ENCODE data around the gene RPAIN. TPM values are rescaled to one million over a fixed set of nuclear protein-coding genes. Genes with fewer than 3 reads are reported as not detected.

RPAIN gene, protein sequence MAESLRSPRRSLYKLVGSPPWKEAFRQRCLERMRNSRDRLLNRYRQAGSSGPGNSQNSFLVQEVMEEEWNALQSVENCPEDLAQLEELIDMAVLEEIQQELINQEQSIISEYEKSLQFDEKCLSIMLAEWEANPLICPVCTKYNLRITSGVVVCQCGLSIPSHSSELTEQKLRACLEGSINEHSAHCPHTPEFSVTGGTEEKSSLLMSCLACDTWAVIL
- total RNA-seq (10 to 100 TPM; 84.1 to 84.9 TPM), polyA plus RNA-seq (10 to 100 TPM; 32.2 to 37.4 TPM)

DNA sequence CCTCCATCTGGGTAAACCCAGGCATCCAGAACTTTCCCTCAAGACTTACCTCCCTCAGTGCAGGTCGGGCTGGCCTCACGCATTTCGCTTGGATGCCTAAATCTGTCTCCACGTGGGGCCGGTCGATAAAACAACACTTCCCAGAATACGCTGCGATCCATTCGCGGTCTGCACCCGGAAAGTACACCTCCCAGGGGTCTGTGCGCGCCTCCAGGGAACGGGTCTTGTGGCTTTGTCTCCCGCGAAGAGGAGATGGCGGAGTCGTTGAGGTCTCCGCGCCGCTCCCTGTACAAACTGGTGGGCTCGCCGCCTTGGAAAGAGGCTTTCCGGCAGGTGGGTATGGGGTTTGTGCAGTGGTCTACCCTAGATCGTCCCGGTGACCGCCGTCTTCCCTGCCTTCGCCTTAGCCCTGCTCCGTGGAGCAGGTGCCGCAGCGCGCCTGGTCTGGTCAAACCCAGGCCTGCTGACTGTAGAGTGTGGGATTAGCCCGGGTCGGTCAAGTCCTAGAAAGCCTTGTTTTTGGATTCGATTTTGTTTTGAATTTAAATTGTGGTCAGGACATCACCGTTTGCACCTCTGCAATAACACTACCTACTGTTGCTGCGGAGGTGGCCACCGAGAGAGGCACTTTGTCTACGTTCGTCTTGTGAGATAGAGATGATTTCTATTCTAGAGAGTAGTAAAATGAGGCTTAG is at the start of gene RPAIN:
RPAIN (plus strand) TSS at position 224 of the 695 bp plus-strand sequence; CDS start at position 253, 29 bp downstream.
- intact Hi-C loops (cut with micrococcal nuclease) = loop anchor here (1.0 kb wide), 4 partner anchors 19 to 229 kb away; partner anchors contain the start of genes C1QBP, DERL2, MIS12 and RABEP1
- Mint-ChIP-seq H3K36me3 (peaks cover 20 to 65% of the 10 kb centered on the region in 2 donors), H3K27me3 (peaks cover 0 to 1% of the 10 kb centered on the region in 2 donors), H3K27ac (peak within 1 kb of the TSS; percentile 97 to 100 (median 99)), H3K4me1 (peaks cover 22 to 64% (median 42%) of the 10 kb centered on the region in 4 donors), H3K4me3 (peak within 1 kb of the TSS; percentile 97 to 99 (median 99)), H3K9me3 (no peaks in the 10 kb centered on the region)
- Histone ChIP-seq H3K36me3 (ENCODE audit: insufficient read depth, low read length) (peaks cover 35% of the 10 kb centered on the region), H3K9me3 (ENCODE audit: control insufficient read depth in 1 of 2, low read length in 2 of 2) (no peaks in the 10 kb centered on the region), H3K27me3 (ENCODE audit: insufficient read depth, low read length) (no peaks in the 10 kb centered on the region), H3K4me1 (ENCODE audit: insufficient read depth, low read length) (peaks cover 48% of the 10 kb centered on the region), H3K4me3 (ENCODE audit: low read length in 2 of 2) (peak within 1 kb of the TSS; percentile 82 to 99), H3K27ac (ENCODE audit: low read depth, low read length) (peak within 1 kb of the TSS; percentile 96)
- ChIA-PET POLR2A (ENCODE audit: partially characterized antibody) (interaction anchor here (0.6 to 3.8 kb wide), 17 partner anchors 9 to 1277 kb away, joined by 3 to 56 read pairs (median 4); partner anchors contain the start of genes C1QBP, CYB5D2, DERL2 and DHX33), CTCF (ENCODE audit: partially characterized antibody) (interaction anchor here (0.5 to 2.4 kb wide), 4 partner anchors 19 to 122 kb away, joined by 3 to 21 read pairs (median 4); partner anchors contain the start of gene C1QBP)
- peak in 4 of 5 donors; percentile 87 to 91 (median 89) for DNase-seq

DNA sequence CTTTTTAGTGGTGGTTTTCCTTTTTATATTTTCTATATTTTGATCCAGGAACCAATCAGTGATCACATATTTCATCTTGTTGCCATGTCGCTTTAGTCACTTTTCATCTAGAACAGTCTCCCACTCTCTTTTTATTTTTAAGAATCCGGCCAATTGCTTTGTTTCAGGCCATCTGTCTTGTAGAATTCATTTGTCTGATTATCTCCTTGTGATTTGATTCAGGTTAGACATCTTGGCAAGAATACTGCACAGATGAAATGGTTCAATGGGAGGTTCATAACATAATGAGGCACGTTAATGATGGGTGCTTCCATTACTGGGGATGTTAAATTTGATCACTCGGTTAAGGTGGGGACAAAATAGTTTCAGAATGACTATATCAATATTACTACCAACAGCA is 49.6 kb upstream of the RPAIN start:
- no peak for DNase-seq
- Histone ChIP-seq H3K27ac (ENCODE audit: low read depth, low read length) (no peak overlapping the region), H3K36me3 (ENCODE audit: insufficient read depth, low read length) (peaks cover 52% of the 10 kb centered on the region), H3K4me3 (ENCODE audit: low read length in 2 of 2) (no peak overlapping the region), H3K27me3 (ENCODE audit: insufficient read depth, low read length) (no peaks in the 10 kb centered on the region), H3K4me1 (ENCODE audit: insufficient read depth, low read length) (no peaks in the 10 kb centered on the region), H3K9me3 (ENCODE audit: control insufficient read depth in 1 of 2, low read length in 2 of 2) (no peaks in the 10 kb centered on the region)
- intact Hi-C loops (cut with micrococcal nuclease) = no loop called here
- H3K4me1 Mint-ChIP-seq = no peaks in the 10 kb centered on the region
- H3K9me3 Mint-ChIP-seq = no peaks in the 10 kb centered on the region
- no peak overlapping the region for H3K4me3 Mint-ChIP-seq
- peak overlapping the region in 2 of 7 donors; percentile 33 to 81 for H3K27ac Mint-ChIP-seq
- peaks cover 39 to 68% of the 10 kb centered on the region in 2 donors for H3K36me3 Mint-ChIP-seq
- no peaks in the 10 kb centered on the region for H3K27me3 Mint-ChIP-seq
- CTCF ChIA-PET (ENCODE audit: partially characterized antibody) = interaction anchor here (2.0 kb wide), 1 partner anchor 69 kb away, joined by 6 read pairs; the partner anchor contains the start of gene C1QBP
- POLR2A ChIA-PET (ENCODE audit: partially characterized antibody) = no interaction called here

DNA sequence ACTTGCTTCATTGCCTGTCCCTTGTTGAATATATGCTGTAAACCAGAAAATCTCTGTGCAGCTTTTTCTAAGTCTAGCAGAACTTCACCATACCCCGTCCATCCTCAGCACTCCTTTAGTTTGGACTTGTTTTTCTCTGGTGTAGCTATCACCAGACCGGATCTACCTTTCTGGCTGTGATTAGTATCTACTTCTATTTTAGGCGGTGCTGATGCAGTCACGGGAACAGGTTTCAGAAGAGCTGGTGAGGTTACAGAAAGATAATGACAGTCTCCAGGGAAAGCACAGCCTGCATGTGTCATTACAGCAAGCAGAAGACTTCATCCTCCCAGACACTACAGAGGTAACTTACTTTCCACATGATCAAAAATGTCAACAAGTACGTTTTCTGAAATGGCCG is 46.9 kb upstream of the RPAIN start:
- H3K4me1 Mint-ChIP-seq = no peaks in the 10 kb centered on the region
- H3K9me3 ChIP-seq (ENCODE audit: control insufficient read depth in 1 of 2, low read length in 2 of 2) = no peaks in the 10 kb centered on the region
- H3K9me3 Mint-ChIP-seq = no peaks in the 10 kb centered on the region
- no peak overlapping the region for H3K4me3 ChIP-seq (ENCODE audit: low read length in 2 of 2)
- no peaks in the 10 kb centered on the region for H3K27me3 Mint-ChIP-seq
- no peak overlapping the region for H3K4me3 Mint-ChIP-seq
- H3K27ac Mint-ChIP-seq = peak overlapping the region in 4 of 7 donors; percentile 10 to 51 (median 20)
- no peaks in the 10 kb centered on the region for H3K4me1 ChIP-seq (ENCODE audit: insufficient read depth, low read length)
- H3K36me3 ChIP-seq (ENCODE audit: insufficient read depth, low read length) = peaks cover 60% of the 10 kb centered on the region
- intact Hi-C loops (cut with micrococcal nuclease) = no loop called here
- DNase-seq = no peak
- H3K27me3 ChIP-seq (ENCODE audit: insufficient read depth, low read length) = no peaks in the 10 kb centered on the region
- ChIA-PET POLR2A (ENCODE audit: partially characterized antibody) (no interaction called here), CTCF (ENCODE audit: partially characterized antibody) (no interaction called here)
- H3K36me3 Mint-ChIP-seq = peaks cover 35 to 73% of the 10 kb centered on the region in 2 donors
- no peak overlapping the region for H3K27ac ChIP-seq (ENCODE audit: low read depth, low read length)

DNA sequence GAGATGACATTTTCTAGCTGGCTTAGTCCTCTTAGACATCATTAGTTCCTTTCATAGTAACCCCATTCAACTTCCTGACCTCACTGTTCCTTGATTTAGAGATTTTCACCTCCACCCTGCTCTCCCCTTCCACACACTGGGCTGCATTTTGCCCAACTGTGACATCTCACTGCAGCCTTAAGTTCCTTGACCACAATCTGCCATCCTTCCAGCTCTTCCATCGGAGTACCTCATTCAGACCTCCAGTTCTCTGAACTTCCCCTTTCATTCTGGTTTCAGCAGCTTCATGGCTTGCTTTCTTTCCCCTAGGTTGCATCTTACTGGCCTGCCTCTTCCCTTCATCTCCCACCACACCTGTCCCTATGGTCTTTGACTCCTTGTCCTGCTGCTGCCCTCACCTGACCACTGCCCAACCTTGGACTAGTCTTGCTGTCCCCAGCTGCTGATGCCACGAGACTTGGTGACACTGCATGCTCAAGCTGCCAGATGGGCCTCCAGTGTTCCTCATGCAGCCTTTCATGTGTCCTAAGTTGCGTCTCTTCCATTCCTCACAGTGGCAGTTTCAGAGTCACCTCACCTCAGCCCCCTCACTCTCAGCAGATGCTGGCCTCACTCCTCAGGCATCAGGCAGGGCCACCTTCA is 41.3 kb upstream of the RPAIN start:
- DNase-seq = no peak
- POLR2A ChIA-PET (ENCODE audit: partially characterized antibody) = no interaction called here
- peak overlapping the region in 6 of 7 donors; percentile 7 to 89 (median 84) for H3K27ac Mint-ChIP-seq
- intact Hi-C loops (cut with micrococcal nuclease) = no loop called here
- no peaks in the 10 kb centered on the region for H3K27me3 Mint-ChIP-seq
- H3K36me3 Mint-ChIP-seq = peaks cover 51 to 79% of the 10 kb centered on the region in 2 donors
- no peak overlapping the region for H3K27ac ChIP-seq (ENCODE audit: low read depth, low read length)
- H3K27me3 ChIP-seq (ENCODE audit: insufficient read depth, low read length) = no peaks in the 10 kb centered on the region
- H3K4me1 Mint-ChIP-seq = peaks cover 0 to 3% (median 0%) of the 10 kb centered on the region in 4 donors
- no peak overlapping the region for H3K4me3 Mint-ChIP-seq
- H3K4me3 ChIP-seq (ENCODE audit: low read length in 2 of 2) = no peak overlapping the region
- H3K4me1 ChIP-seq (ENCODE audit: insufficient read depth, low read length) = no peaks in the 10 kb centered on the region
- peaks cover 80% of the 10 kb centered on the region for H3K36me3 ChIP-seq (ENCODE audit: insufficient read depth, low read length)
- H3K9me3 ChIP-seq (ENCODE audit: control insufficient read depth in 1 of 2, low read length in 2 of 2) = no peaks in the 10 kb centered on the region
- H3K9me3 Mint-ChIP-seq = peaks cover 0 to 4% (median 0%) of the 10 kb centered on the region in 8 donors
- CTCF ChIA-PET (ENCODE audit: partially characterized antibody) = interaction anchor here (1.3 to 1.4 kb wide), 2 partner anchors 128 to 130 kb away, joined by 3 to 4 read pairs; no protein-coding TSS in a partner anchor

DNA sequence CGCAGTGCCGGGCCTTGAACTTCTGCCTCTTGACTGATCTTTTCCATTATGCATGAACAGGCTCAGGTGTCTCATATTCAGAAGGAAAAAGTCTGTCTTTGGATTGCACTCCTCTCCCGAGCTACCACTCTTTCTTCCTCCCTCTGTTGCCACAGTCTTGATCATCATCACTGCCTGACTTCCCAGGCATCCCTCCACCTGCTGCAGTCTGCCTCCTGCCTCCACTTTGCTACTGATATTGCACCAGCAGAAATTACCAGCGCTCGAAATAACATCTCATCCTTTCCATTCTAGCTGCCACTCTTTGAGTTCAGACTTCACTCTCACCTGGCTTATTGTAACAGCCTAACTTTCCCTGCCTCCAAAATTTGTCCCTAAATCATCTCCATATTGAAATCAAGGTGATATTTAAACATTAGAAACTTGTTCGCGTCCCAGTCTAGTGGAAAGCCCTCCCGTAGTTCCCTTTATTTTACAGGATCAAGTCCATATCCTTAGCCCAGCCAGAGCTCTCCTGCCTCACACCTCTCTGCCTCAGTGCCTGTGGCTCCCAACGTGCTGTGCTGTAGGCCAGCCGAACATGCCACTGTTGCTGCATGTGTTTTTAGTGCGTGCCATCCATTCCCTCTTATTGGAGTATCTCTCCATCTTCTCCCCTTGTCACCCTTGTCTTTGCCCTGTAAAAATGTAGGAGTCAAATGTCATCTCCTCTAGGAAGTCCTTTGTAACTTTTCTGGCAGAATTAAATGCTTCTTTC is 40.5 kb upstream of the RPAIN start:
- H3K27me3 Mint-ChIP-seq = no peaks in the 10 kb centered on the region
- H3K27ac ChIP-seq (ENCODE audit: low read depth, low read length) = no peak overlapping the region

DNA sequence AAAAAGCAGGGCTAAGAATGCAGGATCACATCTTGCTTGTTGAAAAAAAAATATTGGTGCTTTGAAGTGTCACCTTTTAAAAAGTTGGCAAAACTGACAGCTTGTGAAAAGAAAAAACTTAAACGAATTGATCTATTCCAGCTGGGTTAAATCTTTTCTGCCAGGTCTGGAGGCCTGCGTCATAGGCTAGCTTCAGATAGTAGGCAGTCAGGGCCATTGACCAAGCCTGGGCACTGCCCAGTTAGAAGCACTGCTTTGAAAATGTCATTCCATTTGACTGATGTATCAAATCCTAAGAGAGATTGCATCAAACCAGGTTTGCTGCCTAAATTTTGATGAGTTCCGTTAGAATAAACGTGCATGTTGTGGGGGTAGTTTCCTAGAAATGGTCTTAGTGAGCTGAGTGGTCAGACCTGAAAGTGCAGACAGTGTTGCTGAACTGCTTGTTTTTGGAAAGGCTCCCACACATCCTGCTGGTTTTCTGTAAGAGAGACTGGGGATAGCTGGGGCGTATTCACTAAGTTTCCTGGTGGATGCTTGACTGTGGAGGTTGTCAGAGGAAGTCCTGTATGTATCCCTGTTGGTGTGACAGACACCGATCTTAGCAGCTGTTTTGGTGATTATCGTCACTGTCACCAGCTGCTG is 39.4 kb upstream of the RPAIN start:
- peak overlapping the region in 4 of 7 donors; percentile 44 to 83 (median 64) for H3K27ac Mint-ChIP-seq
- Histone ChIP-seq H3K4me3 (ENCODE audit: low read length in 2 of 2) (no peak overlapping the region), H3K36me3 (ENCODE audit: insufficient read depth, low read length) (peaks cover 87% of the 10 kb centered on the region), H3K4me1 (ENCODE audit: insufficient read depth, low read length) (no peaks in the 10 kb centered on the region), H3K27ac (ENCODE audit: low read depth, low read length) (no peak overlapping the region), H3K27me3 (ENCODE audit: insufficient read depth, low read length) (no peaks in the 10 kb centered on the region), H3K9me3 (ENCODE audit: control insufficient read depth in 1 of 2, low read length in 2 of 2) (no peaks in the 10 kb centered on the region)
- no peak overlapping the region for H3K4me3 Mint-ChIP-seq
- peaks cover 57 to 86% of the 10 kb centered on the region in 2 donors for H3K36me3 Mint-ChIP-seq
- no peaks in the 10 kb centered on the region for H3K27me3 Mint-ChIP-seq
- intact Hi-C loops (cut with micrococcal nuclease) = no loop called here
- ChIA-PET POLR2A (ENCODE audit: partially characterized antibody) (interaction anchor here (1.1 to 1.5 kb wide), 2 partner anchors 11 to 12 kb away, joined by 3 to 4 read pairs; no protein-coding TSS in a partner anchor), CTCF (ENCODE audit: partially characterized antibody) (interaction anchor here (1.9 kb wide), 1 partner anchor 10 kb away, joined by 5 read pairs; no protein-coding TSS in a partner anchor)
- DNase-seq = no peak
- H3K9me3 Mint-ChIP-seq = peaks cover 0 to 4% (median 0%) of the 10 kb centered on the region in 8 donors
- H3K4me1 Mint-ChIP-seq = peaks cover 0 to 3% (median 0%) of the 10 kb centered on the region in 4 donors

More for the DNA sequence above, 40.5 kb upstream of the RPAIN start:
- H3K9me3 ChIP-seq (ENCODE audit: control insufficient read depth in 1 of 2, low read length in 2 of 2) = no peaks in the 10 kb centered on the region
- intact Hi-C loops (cut with micrococcal nuclease) = no loop called here
- ChIA-PET POLR2A (ENCODE audit: partially characterized antibody) (interaction anchor here (1.1 kb wide), 1 partner anchor 11 kb away, joined by 3 read pairs; no protein-coding TSS in a partner anchor), CTCF (ENCODE audit: partially characterized antibody) (interaction anchor here (1.4 kb wide), 1 partner anchor 131 kb away, joined by 3 read pairs; no protein-coding TSS in a partner anchor)
- Mint-ChIP-seq H3K27ac (peak overlapping the region; percentile 6 to 78 (median 54)), H3K9me3 (peaks cover 0 to 4% (median 0%) of the 10 kb centered on the region in 8 donors), H3K4me3 (no peak overlapping the region), H3K4me1 (peaks cover 0 to 3% (median 0%) of the 10 kb centered on the region in 4 donors), H3K36me3 (peaks cover 51 to 83% of the 10 kb centered on the region in 2 donors)
- peaks cover 83% of the 10 kb centered on the region for H3K36me3 ChIP-seq (ENCODE audit: insufficient read depth, low read length)
- no peaks in the 10 kb centered on the region for H3K4me1 ChIP-seq (ENCODE audit: insufficient read depth, low read length)
- H3K27me3 ChIP-seq (ENCODE audit: insufficient read depth, low read length) = no peaks in the 10 kb centered on the region
- DNase-seq = no peak
- H3K4me3 ChIP-seq (ENCODE audit: low read length in 2 of 2) = no peak overlapping the region
